HG02759 (cell line): ENCODE results near the gene ITGB3BP.
"Not testable (repeated sequence)": the region's sequence is repeated elsewhere in the genome, so short reads cannot be mapped to it uniquely, and the experiment has no call there.

Experiments used
- ATAC-seq: cut with Tn5 transposase; IDR thresholded peaks from one replicate; pipeline ENCODE4 v1.9.1; 2021; ENCODE audit warnings: mild to moderate bottlenecking, moderate library complexity; ENCODE audit not compliant: unreplicated experiment

The ITGB3BP gene

GRCh38 chr1:63423649-63424048, 99.4 kb downstream of the ITGB3BP start:
- ATAC-seq = no peak

- ATAC-seq = not testable (repeated sequence)
Observed at GRCh38 chr1:63420746-63421145, 102.3 kb downstream of the ITGB3BP start.

- ATAC-seq = no peak
Observed at GRCh38 chr1:63418101-63418500, 104.9 kb downstream of the ITGB3BP start.

GRCh38 chr1:63414691-63415365, 108.2 kb downstream of the ITGB3BP start:
- ATAC-seq = no peak

- ATAC-seq = no peak
Observed at GRCh38 chr1:63413394-63413793, 109.6 kb downstream of the ITGB3BP start.

GRCh38 chr1:63411066-63411465, 112.0 kb downstream of the ITGB3BP start:
- no peak for ATAC-seq

GRCh38 chr1:63408331-63408730, 114.7 kb downstream of the ITGB3BP start:
- ATAC-seq = no peak

- ATAC-seq = no peak
Observed at GRCh38 chr1:63407002-63407401, 116.0 kb downstream of the ITGB3BP start.

- no peak for ATAC-seq
Observed at GRCh38 chr1:63405987-63406386, 117.0 kb downstream of the ITGB3BP start.

- ATAC-seq = no peak
Observed at GRCh38 chr1:63405021-63405420, 118.0 kb downstream of the ITGB3BP start.

- ATAC-seq = no peak
Observed at GRCh38 chr1:63403386-63403785, 119.6 kb downstream of the ITGB3BP start.

GRCh38 chr1:63401945-63402344, 121.1 kb downstream of the ITGB3BP start:
- ATAC-seq = no peak
